ENCODE results near the gene BTF3. TPM values are rescaled to one million over a fixed set of nuclear protein-coding genes. Genes with fewer than 3 reads are reported as not detected.

BTF3 gene
- total and polyA plus RNA-seq, 9 of the 15 experiments (the other 6 are each of a cell fraction or from before 2014, with no cell fraction given): 534 to 1,637 (median 848) TPM

GRCh38 chr5:73482383-73483136 is 15.7 kb upstream of the BTF3 start (continued):
- TF ChIP-seq E2F1 (CRISPR knock-in tag; IDR thresholded peaks at IDR 0.05): no peak
- TF ChIP-seq ZNF146 (CRISPR knock-in tag; IDR thresholded peaks at IDR 0.05; ENCODE audit: unreplicated experiment): no peak
- no peak for TF ChIP-seq CREB3 (tag; conservative IDR thresholded peaks at IDR 0.05; ENCODE audit: low read depth)
- TF ChIP-seq KHSRP (IDR thresholded peaks at IDR 0.05): no peak
- no peak for TF ChIP-seq EGR1 (conservative IDR thresholded peaks at IDR 0.05)
- TF ChIP-seq SREBF1 (IDR thresholded peaks at IDR 0.05; ENCODE audit: borderline replicate concordance, low read depth, low read length): no peak
- no peak for TF ChIP-seq SMC3 (conservative IDR thresholded peaks at IDR 0.05; ENCODE audit: insufficient read depth, low read depth, low read length)
- TF ChIP-seq SOX6 (IDR thresholded peaks at IDR 0.05): peak; percentile 48; the same call in 1 of the 2 replicates
- TF ChIP-seq TRIM28 (IDR thresholded peaks at IDR 0.05): no peak
- no peak; the same call in 1 of the 2 replicates for TF ChIP-seq STAT5A (IDR thresholded peaks at IDR 0.05; ENCODE audit: borderline replicate concordance, low read length)
- peak; percentile 94 for TF ChIP-seq HMBOX1 (IDR thresholded peaks at IDR 0.05)
- no peak for TF ChIP-seq CBX3 (IDR thresholded peaks at IDR 0.05; ENCODE audit: borderline replicate concordance in 1 of 2, low read length in 2 of 2)
- no peak for TF ChIP-seq ZNF644 (tag; IDR thresholded peaks at IDR 0.05; ENCODE audit: low read depth)
- TF ChIP-seq RERE (CRISPR knock-in tag; IDR thresholded peaks at IDR 0.05; ENCODE audit: borderline replicate concordance): no peak
- TF ChIP-seq CBX8 (IDR thresholded peaks at IDR 0.05; ENCODE audit: borderline replicate concordance, extremely low read depth, low read depth, low read length, poor library complexity, severe bottlenecking): no peak
- no peak for TF ChIP-seq CHAMP1 (IDR thresholded peaks at IDR 0.05)
